ENCODE measurements around the gene PDZRN3.

Gene PDZRN3

DNA sequence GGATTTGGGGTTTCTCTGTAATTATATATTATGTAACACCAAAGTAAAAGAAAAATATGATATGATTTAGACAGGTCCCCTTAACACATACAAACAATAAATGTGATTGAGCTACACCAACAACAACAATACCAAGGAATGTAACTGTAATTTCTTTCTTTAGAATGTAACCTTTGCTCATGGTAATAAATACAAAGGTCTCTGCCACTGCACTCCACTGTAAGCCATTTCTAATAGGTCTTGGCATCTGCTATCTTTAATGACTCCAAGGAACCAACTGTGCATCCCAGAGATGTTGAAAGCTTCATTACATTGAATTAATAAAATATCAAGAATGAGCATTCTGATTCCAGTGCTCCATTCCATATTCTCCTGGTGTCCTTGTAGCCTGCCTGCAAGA is 88.8 kb downstream of the PDZRN3 start:
- TF ChIP-seq, protein P1, sequence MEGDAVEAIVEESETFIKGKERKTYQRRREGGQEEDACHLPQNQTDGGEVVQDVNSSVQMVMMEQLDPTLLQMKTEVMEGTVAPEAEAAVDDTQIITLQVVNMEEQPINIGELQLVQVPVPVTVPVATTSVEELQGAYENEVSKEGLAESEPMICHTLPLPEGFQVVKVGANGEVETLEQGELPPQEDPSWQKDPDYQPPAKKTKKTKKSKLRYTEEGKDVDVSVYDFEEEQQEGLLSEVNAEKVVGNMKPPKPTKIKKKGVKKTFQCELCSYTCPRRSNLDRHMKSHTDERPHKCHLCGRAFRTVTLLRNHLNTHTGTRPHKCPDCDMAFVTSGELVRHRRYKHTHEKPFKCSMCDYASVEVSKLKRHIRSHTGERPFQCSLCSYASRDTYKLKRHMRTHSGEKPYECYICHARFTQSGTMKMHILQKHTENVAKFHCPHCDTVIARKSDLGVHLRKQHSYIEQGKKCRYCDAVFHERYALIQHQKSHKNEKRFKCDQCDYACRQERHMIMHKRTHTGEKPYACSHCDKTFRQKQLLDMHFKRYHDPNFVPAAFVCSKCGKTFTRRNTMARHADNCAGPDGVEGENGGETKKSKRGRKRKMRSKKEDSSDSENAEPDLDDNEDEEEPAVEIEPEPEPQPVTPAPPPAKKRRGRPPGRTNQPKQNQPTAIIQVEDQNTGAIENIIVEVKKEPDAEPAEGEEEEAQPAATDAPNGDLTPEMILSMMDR (IDR thresholded peaks at IDR 0.05; ENCODE audit: insufficient read depth, low read length), result no peak
- TF ChIP-seq GABPA (IDR thresholded peaks at IDR 0.05; ENCODE audit: low read depth), result no peak
- TF ChIP-seq SPI1 (IDR thresholded peaks at IDR 0.05; ENCODE audit: borderline replicate concordance, low read depth), result no peak
- TF ChIP-seq, protein P2, sequence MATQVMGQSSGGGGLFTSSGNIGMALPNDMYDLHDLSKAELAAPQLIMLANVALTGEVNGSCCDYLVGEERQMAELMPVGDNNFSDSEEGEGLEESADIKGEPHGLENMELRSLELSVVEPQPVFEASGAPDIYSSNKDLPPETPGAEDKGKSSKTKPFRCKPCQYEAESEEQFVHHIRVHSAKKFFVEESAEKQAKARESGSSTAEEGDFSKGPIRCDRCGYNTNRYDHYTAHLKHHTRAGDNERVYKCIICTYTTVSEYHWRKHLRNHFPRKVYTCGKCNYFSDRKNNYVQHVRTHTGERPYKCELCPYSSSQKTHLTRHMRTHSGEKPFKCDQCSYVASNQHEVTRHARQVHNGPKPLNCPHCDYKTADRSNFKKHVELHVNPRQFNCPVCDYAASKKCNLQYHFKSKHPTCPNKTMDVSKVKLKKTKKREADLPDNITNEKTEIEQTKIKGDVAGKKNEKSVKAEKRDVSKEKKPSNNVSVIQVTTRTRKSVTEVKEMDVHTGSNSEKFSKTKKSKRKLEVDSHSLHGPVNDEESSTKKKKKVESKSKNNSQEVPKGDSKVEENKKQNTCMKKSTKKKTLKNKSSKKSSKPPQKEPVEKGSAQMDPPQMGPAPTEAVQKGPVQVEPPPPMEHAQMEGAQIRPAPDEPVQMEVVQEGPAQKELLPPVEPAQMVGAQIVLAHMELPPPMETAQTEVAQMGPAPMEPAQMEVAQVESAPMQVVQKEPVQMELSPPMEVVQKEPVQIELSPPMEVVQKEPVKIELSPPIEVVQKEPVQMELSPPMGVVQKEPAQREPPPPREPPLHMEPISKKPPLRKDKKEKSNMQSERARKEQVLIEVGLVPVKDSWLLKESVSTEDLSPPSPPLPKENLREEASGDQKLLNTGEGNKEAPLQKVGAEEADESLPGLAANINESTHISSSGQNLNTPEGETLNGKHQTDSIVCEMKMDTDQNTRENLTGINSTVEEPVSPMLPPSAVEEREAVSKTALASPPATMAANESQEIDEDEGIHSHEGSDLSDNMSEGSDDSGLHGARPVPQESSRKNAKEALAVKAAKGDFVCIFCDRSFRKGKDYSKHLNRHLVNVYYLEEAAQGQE (IDR thresholded peaks at IDR 0.05; ENCODE audit: insufficient replicate concordance, low read depth), result no peak
- no peak for TF ChIP-seq POLR2AphosphoS5 (IDR thresholded peaks at IDR 0.05; ENCODE audit: low read depth)
- H3K27me3 ChIP-seq (ENCODE audit: insufficient read depth, poor library complexity, severe bottlenecking), result no peaks in the 10 kb centered on the region
- H3K4me3 ChIP-seq (replicated peaks; ENCODE audit: insufficient read depth, low read length), result no peak overlapping the region
- no peak for DNase-seq (ENCODE audit: low read depth in 1 of 2, low spot score in 1 of 2)
- H3K27ac ChIP-seq (replicated peaks), result no peak overlapping the region

DNA sequence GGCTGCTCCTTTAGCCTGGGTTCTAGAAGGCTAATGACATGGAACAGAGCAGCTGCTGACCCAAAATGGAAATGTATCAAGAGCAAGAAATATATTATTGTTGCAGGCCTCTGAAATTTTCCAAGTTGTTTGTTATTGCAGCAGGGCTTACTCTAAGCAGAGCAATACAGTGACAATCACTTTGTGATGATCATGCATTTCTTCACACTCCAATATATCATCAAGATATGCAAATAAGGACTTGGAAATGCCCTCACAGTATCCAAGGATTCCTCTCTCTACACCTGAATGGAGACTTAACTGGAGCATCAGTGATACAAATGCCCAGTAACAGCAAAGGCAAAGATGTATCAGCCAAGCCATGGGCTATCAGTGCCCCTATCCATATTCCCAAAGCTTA is 89.6 kb downstream of the PDZRN3 start:
- Histone ChIP-seq H3K27me3 (ENCODE audit: insufficient read depth, poor library complexity, severe bottlenecking) (no peaks in the 10 kb centered on the region), H3K4me3 (replicated peaks; ENCODE audit: insufficient read depth, low read length) (no peak overlapping the region), H3K27ac (replicated peaks) (no peak overlapping the region)
- TF ChIP-seq, protein P1 (IDR thresholded peaks at IDR 0.05; ENCODE audit: insufficient read depth, low read length), result no peak
- TF ChIP-seq, protein P2 (IDR thresholded peaks at IDR 0.05; ENCODE audit: insufficient replicate concordance, low read depth), result no peak
- TF ChIP-seq GABPA (IDR thresholded peaks at IDR 0.05; ENCODE audit: low read depth) (no peak), SPI1 (IDR thresholded peaks at IDR 0.05; ENCODE audit: borderline replicate concordance, low read depth) (no peak), POLR2AphosphoS5 (IDR thresholded peaks at IDR 0.05; ENCODE audit: low read depth) (no peak)
- no peak for DNase-seq (ENCODE audit: low read depth in 1 of 2, low spot score in 1 of 2)

DNA sequence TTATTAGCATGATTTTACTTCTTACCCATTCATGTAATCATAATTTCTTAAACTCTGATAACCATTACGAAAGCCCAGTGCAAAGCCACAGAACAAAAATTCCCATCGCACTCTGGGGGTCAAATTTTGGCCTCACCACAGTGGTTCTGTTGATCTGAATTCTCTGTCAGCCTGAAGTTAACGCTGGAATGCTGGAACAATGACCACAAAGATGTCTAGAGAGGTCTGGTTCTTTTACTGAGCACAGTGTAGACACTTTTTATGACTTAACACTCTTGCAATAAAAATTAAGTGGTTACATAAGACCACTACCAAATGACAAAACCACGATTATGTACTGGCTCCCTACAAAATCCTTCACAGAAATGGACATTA is 94.7 kb downstream of the PDZRN3 start:
- no peak for DNase-seq (ENCODE audit: low read depth in 1 of 2, low spot score in 1 of 2)
- TF ChIP-seq POLR2AphosphoS5 (IDR thresholded peaks at IDR 0.05; ENCODE audit: low read depth) (no peak), SPI1 (IDR thresholded peaks at IDR 0.05; ENCODE audit: borderline replicate concordance, low read depth) (no peak), GABPA (IDR thresholded peaks at IDR 0.05; ENCODE audit: low read depth) (no peak)
- TF ChIP-seq, protein P1 (IDR thresholded peaks at IDR 0.05; ENCODE audit: insufficient read depth, low read length), result no peak
- TF ChIP-seq, protein P2 (IDR thresholded peaks at IDR 0.05; ENCODE audit: insufficient replicate concordance, low read depth), result no peak
- no peak overlapping the region for H3K4me3 ChIP-seq (replicated peaks; ENCODE audit: insufficient read depth, low read length)
- H3K27me3 ChIP-seq (ENCODE audit: insufficient read depth, poor library complexity, severe bottlenecking), result no peaks in the 10 kb centered on the region
- H3K27ac ChIP-seq (replicated peaks), result no peak overlapping the region
